UCSD-AML1 (cell line): ENCODE measurements around the gene ASIC3.

Experiments used
- DNase-seq: peaks from one replicate; lab custom pipeline; 2025; ENCODE audit not compliant: unreplicated experiment; lab: John Stamatoyannopoulos, UW

ASIC3 gene

DNA sequence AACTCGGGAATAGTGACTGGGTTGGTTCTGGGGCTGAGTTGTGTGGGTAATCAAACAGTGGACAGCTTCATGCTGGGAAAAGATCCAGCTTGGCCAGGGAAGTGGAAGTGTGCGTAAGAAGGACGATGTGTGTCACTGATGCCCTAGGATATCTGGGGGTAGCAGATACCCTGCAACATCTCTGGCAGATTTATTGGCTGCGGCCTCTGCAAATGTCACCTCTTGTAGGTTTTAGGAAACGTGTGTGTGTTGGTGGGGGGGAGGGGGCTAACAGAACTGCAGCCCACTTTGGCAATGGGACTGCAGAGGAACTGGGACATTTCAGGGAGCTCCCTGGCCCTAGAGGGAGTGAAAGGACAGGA, 37.0 kb downstream of the ASIC3 start:
- DNase-seq = no peak

DNA sequence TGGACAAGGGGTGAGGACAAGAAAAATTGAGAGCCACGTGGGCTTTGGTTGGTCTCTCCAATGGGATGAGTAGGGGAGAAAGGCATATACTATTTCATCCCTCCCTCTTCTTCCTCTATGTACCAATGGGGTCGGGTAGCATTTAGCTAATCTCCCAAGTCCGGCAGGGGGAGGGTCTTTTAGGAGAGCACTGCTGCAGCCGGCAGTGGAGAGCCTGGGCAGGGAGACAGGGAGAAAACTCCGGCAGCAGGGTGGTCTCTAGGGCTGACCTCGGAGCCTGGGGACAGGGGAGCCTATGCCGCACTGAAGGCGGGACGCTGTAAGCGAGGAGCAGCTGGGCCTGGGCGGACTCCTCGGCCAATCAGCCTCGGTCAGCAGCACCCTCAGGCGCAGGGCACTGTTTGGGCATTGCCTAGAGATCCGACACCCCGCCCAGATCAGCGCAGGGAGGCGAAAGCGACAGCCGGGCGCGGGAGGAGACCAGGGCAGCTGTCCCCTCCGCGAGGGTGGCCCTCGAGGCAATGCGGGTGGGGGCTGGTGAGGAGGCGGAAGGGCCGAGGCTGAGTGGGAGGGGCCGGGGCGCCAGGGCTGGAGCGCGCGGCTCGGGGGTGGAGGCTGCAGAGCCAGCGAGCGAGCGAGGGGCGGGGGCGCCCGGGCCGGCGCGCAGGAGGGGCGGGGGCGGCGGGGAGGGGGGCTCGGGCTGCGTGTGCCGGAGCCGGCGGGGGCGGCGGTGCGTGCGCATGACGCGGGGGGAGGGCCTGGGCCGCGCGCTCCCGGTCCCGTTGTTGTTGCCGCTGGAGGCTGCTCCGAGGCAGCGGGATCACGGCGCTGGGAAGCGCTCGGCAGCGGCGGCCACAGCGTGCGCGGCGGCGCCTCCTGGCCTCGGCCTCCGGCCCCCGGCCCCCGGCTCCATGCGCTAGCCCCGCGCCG, 37.6 kb downstream of the ASIC3 start, which contains the start of gene AGAP3:
Gene AGAP3 (plus strand): TSS at position 785 of the 930 bp plus-strand sequence. CDS start 267 bp downstream, outside the sequence.
- peak; percentile 71 for DNase-seq

DNA sequence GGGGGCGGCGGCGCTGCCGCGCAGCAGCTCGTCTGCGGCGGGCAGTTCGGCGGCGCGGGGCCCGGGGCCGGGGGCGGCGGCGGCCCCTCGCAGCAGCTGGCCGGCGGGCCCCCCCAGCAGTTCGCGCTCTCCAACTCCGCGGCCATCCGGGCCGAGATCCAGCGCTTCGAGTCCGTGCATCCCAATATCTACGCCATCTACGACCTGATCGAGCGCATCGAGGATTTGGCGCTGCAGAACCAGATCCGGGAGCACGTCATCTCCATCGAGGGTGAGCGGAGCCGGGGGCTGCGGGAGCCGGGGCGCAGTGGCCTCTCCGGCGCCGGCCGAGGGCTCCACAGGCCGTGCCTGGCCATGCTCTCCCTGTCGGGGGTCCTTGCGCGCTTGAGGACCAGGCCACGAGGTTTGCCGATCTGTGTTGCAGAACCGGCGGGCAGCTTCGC, 38.5 kb downstream of the ASIC3 start:
- DNase-seq = no peak

DNA sequence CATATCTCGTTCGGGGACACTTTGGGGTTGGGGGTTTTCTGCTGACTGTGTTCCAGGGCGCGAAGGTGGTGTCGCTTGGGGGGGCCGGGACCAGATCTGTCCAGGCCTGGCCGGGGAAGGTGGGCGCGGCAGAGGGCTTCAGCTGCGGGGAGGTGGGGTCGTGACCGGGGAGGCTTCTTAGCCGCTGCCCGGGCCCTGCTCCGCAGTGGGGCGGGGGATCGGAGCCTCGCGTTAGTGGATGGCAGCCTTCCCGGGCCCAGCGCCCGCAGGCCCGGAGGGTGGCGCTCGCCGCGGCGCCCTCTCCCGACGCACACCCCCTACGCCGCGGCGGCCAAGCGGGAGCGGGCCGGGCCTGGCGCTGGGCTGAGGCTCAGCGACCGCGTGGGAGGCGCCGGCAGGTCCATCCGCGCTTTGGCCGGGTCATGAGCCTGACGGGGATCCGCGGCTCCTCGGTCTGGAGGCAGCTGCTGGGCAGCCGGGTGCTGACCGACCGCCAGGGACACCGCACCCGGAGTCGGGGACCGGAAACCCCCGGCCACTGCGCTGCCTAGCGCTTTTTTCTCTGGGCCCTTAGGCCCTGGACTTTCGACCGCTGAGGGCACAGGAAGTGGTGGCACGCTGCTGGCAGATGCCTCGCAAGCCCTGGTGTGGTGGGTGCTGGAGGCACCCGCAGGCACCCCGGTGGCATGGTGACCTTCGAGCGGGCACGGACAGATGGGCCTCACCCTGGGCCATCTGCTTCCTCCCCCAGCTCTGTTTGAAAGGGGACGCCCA, 39.1 kb downstream of the ASIC3 start:
- DNase-seq = peak; percentile 48

DNA sequence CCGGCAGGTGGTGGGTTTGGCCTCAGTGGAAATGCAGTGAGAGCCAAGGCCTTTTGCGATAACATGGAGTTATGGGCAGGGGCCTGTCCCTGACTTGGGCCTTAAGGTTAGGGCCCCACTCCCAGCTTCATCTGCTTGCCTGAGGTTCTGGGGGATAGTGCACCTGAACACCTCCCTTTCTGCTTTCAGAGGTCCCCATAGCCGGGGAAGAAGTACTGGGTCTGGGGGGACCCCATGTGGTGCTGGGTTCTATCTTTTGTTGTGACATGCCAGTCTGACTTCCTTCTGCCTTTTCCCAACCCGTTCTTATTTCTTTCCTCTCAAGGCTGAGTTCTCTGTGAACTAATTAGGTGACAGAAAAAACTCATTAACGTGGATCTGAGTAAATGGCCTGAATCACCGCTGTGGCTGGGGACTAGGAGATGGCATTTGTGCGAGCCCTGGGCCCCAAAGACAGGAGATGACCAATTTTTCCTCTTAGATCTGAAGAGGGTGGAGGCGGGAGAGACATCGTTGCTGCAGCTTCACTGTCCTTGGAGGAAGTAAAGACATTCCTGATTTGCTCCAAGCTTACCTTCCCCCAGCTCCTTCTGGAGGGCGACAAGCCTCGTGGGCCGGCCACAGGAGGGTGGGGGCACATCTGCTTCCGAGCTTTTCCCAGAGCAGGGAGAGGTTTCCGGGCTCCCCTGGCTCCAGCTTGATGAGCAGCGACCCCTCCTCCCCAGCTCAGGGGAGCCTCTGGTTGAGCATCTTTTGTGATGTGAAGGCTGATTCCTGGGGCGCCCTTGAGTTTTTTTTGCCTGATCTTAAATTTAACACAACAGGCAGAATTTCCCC, 39.9 kb downstream of the ASIC3 start:
- no peak for DNase-seq

DNA sequence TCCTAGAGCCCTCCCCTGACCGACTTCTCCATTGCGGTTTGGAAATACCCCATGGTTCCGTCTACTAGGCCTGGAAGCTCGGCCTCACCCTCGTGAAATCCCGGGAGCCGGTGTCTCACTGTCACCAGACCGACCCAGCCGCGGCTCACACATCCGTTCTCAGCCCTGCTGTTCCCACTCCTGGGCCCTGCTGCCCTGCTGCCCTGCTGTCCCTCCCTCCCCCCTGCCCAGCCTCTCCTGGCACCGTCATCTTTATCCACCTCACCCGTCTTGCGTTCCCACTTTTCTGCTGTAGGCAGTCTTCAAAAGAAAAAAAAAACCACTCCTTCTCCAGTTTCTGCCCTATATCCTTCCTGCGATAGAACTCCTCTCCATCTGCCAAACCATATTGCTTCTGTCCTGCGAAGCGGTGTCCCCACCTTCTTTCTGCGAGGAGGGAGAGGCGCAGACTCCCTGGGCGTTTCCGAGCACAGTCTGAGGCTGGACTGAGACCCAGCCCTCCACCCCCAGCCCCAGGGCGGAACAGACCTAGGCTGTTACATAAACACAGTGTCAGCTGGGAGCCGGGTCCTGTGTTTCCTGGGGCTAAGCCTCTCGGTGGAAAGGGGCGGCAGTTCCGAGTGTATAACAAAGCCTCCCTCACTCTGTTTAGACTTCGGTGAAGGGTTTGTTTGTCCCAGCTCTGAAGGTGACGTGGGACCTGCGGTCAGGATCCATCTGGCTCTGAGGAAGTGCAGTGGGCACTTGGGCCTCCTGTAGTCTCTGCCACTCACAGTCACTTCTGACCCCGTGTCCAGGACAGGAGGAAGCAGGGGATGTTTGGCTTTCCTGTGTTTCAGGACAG, 40.7 kb downstream of the ASIC3 start:
- peak; percentile 72 for DNase-seq

DNA sequence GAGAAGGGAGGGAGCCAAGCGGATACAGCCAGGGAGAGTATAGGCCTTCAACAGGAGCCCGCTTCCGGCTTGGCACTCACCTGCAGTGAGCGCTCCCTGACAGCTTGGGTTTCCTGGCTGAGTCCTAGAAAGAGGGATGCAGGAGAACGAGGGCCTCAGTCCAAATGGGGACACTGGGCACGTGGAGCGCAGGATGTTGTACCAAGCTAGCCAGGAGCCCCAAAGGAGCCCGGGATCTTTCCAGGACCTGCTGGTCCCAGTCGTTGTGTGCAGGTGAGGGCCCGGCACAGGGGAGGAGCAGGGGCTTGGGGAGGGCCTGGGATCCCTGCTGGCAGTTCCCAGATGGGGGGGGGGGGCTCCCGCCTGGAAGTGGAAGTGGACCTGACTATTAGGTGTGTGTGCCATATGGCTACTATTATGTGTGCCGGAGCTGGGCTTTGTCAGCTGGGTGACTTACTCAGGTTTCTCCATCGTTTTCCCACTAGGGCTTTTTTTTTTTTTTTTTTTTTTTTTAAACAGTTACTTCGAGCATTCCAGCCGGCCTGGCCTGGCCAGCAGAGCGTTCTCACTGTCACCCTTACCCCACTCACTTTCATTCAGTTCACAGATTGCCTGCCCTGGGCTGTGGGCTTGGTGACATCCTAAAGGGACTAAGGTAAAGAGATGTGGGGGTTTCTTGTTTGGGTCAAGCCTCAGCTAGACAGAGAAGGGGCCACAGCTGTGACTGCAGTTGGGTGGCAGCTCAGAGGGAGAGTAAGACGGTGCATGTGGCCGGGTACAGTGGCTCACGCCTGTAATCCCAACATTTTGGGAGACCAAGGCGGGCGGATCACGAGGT, 41.8 kb downstream of the ASIC3 start:
- no peak for DNase-seq

DNA sequence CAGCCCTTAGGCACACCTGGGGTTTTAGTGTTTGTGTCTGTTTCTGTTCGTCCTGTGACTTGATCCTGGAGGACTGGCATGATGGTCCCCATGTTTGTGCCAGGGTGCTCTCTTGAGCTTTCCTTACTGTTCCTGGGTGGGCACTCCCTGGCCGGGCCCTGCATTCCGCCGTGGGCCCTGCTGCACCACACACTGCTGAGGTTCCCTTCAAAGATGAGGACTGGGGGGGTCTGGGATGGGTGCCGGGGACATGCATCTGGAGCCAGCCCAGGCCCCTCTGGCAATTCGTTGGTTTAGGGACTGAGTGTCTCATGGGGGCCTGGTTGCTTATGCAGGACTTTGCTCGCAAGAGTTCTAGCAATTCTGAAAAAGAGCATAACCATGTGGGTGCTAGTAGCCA, 42.7 kb downstream of the ASIC3 start:
- no peak for DNase-seq

DNA sequence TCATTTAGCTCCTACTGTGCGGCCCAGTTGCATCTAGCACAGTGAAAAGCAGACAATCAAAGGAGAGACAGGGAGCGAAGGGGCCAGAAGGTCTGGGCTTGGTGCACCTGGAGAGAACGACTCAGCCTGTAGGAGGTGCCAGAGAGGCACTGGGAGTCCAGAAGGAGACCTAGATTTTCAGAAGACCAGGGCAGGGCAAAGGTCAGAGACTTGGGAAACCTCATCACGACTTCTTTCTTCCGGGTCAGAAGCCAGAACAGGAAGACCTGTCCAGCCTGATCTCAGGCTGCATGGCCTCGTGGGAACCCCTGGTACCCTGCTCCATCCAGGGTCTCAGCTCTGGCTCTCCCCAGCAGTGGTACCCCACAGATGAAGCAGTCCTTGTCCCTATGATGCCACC, 43.1 kb downstream of the ASIC3 start:
- DNase-seq = peak; percentile 8

DNA sequence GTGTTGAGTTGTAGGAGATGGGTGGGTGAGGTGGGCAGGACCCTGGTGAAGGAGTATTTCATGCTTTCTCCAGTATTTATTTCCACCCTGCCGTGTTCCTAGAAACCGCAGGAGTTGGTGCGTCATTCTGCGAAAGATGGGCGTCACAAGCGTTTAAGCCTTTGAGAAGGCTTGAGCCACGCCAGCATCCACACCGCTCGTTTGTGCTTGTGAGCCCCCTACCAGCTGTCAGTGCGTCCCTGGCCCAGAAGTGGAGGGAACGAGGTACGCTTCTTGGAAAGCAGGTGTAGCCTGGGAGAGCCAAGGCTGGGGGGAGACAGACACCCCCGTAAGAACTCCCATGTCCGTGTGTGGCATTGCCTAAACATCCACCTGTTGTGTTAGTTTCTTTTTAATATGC, 43.7 kb downstream of the ASIC3 start:
- DNase-seq = no peak

DNA sequence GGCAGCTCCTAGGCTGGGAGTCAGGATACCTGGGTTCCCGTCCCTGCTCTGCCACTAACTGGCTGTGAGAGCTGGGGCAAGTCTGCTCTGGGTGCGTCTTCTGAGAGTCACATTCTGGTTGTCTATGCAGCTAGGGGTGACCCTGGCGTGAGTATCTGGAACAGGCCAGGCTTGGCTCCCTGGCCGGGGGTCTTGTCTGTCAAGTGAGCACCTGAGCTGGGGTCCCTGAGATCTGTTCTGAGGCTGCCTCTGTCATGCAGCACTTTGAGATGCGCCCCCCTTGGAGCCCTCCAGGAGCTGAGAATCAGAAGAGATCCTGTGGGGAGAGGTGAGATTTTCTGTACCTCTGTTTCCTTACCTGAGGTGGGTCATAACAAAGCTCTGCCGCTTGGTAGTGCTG, 45.4 kb downstream of the ASIC3 start:
- no peak for DNase-seq

DNA sequence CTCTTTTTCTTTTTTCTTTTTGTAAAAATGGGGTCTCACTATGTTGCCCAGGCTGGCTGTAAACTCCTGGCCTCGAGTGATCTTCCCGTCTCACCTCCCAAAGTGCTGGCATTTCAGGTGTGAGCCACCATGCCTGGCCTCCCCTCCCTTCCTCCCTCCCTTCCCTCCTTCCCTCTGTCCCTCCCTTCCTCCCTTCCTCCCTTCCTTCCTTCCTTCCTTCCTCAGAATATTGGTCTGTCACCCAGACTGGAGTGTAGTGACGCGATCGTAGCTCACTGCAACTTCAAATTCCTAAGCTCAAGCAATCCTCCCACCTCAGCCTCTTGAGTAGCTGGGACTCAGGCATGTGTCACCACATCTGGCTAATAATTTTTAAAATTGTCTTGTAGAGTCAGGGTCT, 46.3 kb downstream of the ASIC3 start:
- no peak for DNase-seq

DNA sequence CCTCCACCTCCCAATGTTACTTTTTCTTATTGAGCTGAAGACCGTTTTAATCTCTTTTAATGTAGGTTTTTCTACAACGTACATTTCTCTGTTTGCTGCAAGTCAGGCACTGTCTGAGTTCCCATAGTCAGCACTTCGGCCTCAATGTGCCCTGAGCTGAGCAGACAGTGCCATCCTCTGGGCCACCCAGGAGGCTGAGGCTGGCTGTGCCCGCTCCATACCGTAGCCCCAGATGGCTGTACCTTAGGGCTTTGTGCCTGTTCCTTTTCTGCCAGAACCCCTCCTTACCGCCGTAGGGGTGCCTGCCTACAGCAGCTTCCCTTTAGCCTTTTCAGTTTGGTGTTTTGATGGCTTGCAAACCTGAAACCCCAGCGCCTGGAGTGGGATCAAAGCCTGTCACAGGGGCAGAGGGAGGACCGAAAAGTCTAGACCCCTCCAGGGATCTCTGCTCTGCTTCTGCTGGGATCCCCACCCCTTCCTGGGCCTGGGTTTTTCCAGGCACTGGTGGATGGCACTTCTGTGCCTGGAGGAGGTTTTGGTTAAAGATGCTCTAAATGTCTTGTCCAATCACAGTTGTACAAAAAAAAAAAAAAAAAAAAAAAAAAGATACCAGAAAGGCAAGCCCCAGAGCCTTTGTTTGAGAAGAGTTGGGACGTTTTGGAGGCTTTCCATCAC, 46.9 kb downstream of the ASIC3 start:
- DNase-seq = no peak

DNA sequence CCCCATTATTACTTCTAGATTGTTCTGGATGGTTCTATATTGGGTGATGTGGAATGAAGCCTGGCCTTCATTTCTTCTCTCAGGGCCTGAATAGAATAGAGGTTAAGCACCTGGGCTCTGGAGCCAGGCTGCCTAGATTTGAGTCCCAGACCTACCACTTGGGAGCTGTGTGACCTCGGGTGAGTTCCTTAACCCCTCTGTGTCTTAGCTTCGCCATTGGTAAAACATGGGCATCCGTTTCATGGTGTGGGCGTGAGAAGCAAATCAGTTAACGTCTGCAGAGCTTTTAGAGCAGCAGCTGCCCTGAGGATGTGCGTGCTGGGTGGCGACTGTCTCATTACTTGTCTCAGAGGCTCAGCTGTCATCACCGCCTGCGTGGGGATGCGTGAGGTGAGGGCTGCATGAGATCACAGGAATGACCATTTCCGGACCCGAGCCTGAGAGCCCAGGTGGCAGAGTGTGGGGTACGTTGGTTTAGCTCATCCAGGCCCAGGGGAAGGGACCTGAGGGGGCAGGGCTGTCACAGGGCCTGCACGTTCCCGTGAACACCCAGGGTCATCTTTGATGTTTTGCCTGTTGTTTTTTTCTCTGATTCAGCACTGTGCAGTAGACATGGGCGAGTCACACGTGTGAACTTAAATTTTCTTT, 47.6 kb downstream of the ASIC3 start:
- DNase-seq = no peak

DNA sequence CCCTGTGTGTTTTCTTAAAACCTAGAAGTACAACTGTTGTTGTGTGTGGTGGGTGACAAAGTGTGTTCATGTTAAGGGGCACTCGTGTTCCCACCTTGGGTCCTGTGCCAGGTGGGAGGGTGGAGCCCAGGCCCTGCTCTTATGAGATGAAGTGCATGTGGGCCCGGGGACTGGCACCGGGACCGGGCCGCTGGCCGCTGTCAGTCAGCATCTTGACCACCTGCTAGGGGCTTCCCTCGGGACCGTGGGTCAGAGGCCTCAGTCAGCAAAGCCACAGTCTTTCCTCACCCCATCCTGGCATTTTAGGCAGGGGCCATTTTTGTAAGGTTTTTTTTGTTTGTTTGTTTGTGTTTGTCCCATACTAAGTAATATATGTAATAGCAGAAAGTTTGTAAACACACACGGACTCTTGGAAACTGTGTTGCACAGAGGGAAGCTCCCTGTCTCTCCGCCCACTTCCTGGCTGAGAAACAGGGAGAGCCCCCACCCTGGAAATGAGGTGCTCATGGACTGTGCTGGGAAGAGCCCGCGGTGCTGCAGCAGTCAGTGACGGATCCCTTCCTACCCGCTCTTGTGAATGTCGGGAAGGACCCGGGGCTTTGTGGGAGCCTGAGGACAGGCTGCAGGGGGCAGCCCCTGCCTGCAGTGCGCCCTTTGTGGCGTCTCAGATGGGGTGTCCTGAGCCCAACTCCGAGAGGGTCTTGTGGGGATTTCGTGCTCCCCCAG, 51.3 kb downstream of the ASIC3 start:
- DNase-seq = no peak

DNA sequence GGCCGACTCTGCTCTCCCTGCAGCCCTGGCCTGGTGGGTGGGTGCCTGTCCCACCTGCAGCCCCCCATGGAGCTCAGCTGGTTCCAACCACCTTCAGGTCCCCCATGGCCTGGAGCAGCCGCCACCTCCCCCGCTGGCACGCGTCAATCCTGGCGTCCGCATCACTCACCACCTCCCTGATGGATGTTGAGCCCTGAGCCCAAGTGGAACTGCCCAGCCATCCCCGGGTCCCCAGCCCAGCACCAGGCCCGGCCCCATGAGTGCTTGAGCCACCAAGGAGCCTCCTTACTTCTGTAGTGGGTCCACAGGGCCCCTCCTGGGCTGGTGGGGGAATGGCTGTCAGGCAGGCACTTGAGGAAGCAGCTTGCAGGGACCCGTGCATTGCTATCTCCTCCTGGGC, 52.6 kb downstream of the ASIC3 start:
- no peak for DNase-seq

DNA sequence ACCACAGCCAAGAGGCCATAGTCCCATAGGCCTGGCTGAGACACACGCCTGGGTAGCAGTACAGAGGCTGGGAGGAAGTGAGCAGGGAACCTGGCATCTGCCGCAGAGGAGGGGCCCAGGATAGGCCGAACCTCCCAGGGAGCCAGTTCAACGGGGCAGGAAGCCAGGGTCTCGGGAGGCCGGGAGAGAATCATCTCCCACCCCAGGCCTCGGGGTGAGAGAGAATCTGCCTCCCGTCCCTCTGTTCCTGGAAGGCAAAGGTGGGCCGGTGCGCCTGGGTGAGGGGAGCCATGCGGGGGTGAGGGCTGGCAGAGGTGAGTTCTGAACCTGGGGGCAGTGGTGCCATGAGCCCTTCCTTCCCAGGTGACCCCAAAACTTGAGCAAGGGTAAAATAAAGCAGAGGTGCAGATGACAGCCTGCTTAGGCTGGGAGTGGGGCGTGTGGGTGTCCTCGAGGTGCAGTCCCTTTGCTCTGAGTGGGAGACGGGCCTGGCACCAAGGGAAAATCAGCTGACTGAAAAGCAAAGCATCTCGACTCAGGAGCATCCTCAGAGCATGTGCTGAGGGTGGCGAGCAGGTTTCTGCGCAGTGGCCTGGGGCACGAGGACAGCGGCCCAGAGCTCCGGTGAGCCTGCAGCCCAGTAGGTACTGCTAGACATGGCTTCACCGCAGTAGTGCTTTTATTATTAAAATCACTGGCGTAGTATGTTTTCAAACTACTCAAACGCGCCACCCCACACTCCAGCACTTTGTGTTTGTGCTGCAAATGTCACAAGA, 53.5 kb downstream of the ASIC3 start:
- DNase-seq = no peak
